ENCODE measurements around the gene LCE2B. TPM values are rescaled to one million over a fixed set of nuclear protein-coding genes. Genes with fewer than 3 reads are reported as not detected.

Gene LCE2B
- total RNA-seq, 1 donor from 2014 or later, result not detected

DNA sequence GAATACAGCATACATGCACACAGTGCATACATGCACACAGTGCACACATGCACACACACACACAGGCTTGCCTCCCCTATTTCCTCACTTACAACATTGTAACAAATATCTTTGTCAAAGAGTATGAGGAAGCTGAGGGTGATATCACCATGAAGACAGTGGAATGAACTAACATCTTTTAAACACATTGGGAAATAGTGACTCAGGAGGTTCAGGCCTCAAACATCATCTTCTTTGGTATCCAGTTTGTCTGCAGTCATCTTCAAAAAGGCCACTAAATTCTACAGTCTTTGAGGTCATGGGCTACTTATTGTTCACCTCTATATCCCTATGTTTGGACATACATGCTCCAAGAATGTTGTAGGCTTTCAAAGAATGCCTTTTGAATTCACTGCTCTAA lies 2.1 kb upstream of the LCE2B start:
- Mint-ChIP-seq H3K27ac (ENCODE audit: unreplicated experiment) (no peak overlapping the region), H3K27me3 (ENCODE audit: unreplicated experiment) (no peaks in the 10 kb centered on the region), H3K4me1 (ENCODE audit: unreplicated experiment) (no peaks in the 10 kb centered on the region), H3K9me3 (ENCODE audit: unreplicated experiment) (no peaks in the 10 kb centered on the region), H3K36me3 (ENCODE audit: low read depth, unreplicated experiment) (no peaks in the 10 kb centered on the region), H3K4me3 (ENCODE audit: unreplicated experiment) (no peak overlapping the region)
- TF ChIP-seq, protein P1, sequence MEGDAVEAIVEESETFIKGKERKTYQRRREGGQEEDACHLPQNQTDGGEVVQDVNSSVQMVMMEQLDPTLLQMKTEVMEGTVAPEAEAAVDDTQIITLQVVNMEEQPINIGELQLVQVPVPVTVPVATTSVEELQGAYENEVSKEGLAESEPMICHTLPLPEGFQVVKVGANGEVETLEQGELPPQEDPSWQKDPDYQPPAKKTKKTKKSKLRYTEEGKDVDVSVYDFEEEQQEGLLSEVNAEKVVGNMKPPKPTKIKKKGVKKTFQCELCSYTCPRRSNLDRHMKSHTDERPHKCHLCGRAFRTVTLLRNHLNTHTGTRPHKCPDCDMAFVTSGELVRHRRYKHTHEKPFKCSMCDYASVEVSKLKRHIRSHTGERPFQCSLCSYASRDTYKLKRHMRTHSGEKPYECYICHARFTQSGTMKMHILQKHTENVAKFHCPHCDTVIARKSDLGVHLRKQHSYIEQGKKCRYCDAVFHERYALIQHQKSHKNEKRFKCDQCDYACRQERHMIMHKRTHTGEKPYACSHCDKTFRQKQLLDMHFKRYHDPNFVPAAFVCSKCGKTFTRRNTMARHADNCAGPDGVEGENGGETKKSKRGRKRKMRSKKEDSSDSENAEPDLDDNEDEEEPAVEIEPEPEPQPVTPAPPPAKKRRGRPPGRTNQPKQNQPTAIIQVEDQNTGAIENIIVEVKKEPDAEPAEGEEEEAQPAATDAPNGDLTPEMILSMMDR (IDR thresholded peaks at IDR 0.05; ENCODE audit: unreplicated experiment), result no peak
- DNase-seq (ENCODE audit: low spot score), result no peak

DNA sequence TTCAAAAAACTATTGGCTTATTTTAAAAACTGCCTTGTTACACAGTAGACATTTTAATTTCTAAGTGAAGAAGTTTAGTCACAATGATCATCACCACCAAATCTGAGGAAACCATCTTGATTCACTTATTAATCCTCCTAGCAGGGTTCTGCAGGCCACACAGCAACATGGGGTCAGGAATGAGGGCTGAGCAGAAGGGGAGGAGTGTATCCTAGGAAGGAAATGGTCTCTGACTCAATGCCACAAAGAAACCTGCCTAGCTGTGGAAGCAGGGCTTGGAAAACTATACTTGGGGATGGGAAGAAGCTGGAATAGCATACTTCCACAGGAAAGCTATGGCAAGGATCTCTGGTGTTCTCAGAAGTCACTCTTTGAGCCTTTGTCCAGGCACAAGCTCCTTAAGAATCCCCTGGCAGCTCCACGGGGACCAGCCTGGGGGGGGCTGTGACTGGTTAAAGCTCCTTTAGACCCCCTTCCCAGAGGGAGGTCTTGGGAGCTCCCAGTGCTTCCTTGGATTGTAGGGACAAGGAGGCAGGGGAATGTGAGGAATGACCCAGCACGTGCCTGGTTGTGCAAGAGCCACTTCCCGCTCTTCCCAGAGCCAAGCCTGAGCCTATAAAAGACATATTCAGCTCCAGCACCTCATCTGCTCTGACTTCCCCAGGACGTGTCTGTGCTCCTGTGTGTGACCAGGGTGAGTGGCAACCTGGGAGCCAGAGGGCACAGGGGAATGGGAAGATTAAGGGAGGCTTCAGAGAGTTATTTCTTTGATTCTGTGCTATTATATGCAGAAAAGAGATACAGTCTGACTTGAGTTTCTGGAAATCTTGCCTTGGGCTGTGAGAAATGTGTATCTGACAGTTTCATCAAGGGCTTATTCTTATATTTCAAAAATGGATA lies 12.0 kb downstream of the LCE2B start, which contains the start of gene LCE2A:
LCE2A (plus strand) TSS at position 645 of the 900 bp plus-strand sequence. CDS start 557 bp downstream, outside the sequence.
- no peaks in the 10 kb centered on the region for H3K36me3 Mint-ChIP-seq (ENCODE audit: low read depth, unreplicated experiment)
- H3K9me3 Mint-ChIP-seq (ENCODE audit: unreplicated experiment), result no peaks in the 10 kb centered on the region
- DNase-seq (ENCODE audit: low spot score), result no peak
- H3K27me3 Mint-ChIP-seq (ENCODE audit: unreplicated experiment), result no peaks in the 10 kb centered on the region
- TF ChIP-seq, protein P1 (IDR thresholded peaks at IDR 0.05; ENCODE audit: unreplicated experiment), result no peak
- H3K27ac Mint-ChIP-seq (ENCODE audit: unreplicated experiment), result no peak within 1 kb of the TSS
- H3K4me1 Mint-ChIP-seq (ENCODE audit: unreplicated experiment), result no peaks in the 10 kb centered on the region
- no peak within 1 kb of the TSS for H3K4me3 Mint-ChIP-seq (ENCODE audit: unreplicated experiment)

DNA sequence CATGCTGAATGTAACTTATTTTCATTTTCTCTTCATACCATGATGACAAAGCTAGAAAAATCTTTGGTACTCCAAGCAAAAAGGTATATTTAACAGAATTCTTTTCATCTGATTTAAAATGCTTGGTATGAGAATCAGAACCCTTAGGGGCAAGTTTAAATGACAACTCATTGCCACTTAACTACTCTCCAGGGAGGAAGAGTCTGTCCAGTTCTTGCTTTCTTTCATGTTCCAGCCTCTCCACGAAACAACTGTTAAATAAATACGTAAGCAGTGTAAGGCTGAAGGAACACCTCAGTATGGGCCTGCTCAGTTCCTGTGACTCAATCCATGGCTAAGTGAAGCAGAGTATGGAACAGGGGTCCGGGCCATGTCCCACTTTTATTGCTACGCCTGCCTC lies 13.8 kb downstream of the LCE2B start:
- no peak for DNase-seq (ENCODE audit: low spot score)
- no peaks in the 10 kb centered on the region for H3K4me1 Mint-ChIP-seq (ENCODE audit: unreplicated experiment)
- TF ChIP-seq, protein P1 (IDR thresholded peaks at IDR 0.05; ENCODE audit: unreplicated experiment), result no peak
- H3K27me3 Mint-ChIP-seq (ENCODE audit: unreplicated experiment), result no peaks in the 10 kb centered on the region
- no peaks in the 10 kb centered on the region for H3K9me3 Mint-ChIP-seq (ENCODE audit: unreplicated experiment)
- no peaks in the 10 kb centered on the region for H3K36me3 Mint-ChIP-seq (ENCODE audit: low read depth, unreplicated experiment)
- H3K4me3 Mint-ChIP-seq (ENCODE audit: unreplicated experiment), result no peak overlapping the region
- H3K27ac Mint-ChIP-seq (ENCODE audit: unreplicated experiment), result no peak overlapping the region

DNA sequence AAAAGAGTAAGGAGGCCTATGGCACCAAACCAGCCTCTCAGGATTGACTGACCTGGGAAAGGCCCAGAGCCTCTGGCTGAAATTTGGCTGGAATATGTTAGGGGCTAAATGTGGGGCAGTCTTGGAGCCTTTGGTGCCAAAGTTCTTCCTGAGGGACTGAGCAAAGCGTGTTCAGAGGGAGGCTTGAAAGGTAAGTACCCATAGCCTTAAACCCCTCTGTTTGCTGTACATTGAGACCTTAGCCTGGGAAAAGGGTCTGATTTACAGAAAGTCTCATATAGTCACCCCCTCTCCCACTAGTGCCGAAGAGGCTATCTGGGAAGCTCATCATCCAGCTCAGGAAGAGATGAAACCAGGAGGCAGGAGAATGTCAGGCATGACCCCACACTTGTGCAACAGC lies 21.9 kb downstream of the LCE2B start, which contains the start of gene LCE4A:
LCE4A (plus strand) TSS at position 301 of the 400 bp plus-strand sequence. CDS start 916 bp downstream, outside the sequence.
- TF ChIP-seq, protein P1 (IDR thresholded peaks at IDR 0.05; ENCODE audit: unreplicated experiment), result no peak
- no peaks in the 10 kb centered on the region for H3K9me3 Mint-ChIP-seq (ENCODE audit: unreplicated experiment)
- no peaks in the 10 kb centered on the region for H3K36me3 Mint-ChIP-seq (ENCODE audit: low read depth, unreplicated experiment)

DNA sequence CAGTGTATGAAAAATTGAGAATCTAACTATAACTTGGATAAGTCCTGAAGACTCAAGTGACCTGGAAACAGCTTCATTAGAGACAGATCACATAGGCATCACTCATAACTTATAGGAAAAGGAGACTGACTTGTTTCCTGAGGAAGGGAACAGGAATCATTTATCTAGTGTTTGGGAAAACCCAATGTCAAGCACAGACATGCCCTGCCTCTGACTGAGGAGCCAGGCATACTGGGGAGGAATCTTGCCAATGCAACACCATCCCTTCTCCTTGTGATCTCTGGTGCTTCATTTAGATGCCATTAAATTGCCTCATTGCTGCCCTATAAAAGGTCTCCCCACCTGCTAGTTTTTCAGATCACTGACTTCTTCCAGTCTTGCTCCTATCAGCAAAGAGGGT lies 32.3 kb downstream of the LCE2B start:
- Mint-ChIP-seq H3K27ac (ENCODE audit: unreplicated experiment) (no peak overlapping the region), H3K36me3 (ENCODE audit: low read depth, unreplicated experiment) (no peaks in the 10 kb centered on the region), H3K9me3 (ENCODE audit: unreplicated experiment) (no peaks in the 10 kb centered on the region), H3K4me3 (ENCODE audit: unreplicated experiment) (no peak overlapping the region), H3K27me3 (ENCODE audit: unreplicated experiment) (no peaks in the 10 kb centered on the region), H3K4me1 (ENCODE audit: unreplicated experiment) (no peaks in the 10 kb centered on the region)
- TF ChIP-seq, protein P1 (IDR thresholded peaks at IDR 0.05; ENCODE audit: unreplicated experiment), result no peak
- DNase-seq (ENCODE audit: low spot score), result no peak

More for the DNA sequence above, 21.9 kb downstream of the LCE2B start, which contains the start of gene LCE4A:
- H3K27me3 Mint-ChIP-seq (ENCODE audit: unreplicated experiment), result peaks cover 1% of the 10 kb centered on the region
- H3K4me1 Mint-ChIP-seq (ENCODE audit: unreplicated experiment), result no peaks in the 10 kb centered on the region
- H3K4me3 Mint-ChIP-seq (ENCODE audit: unreplicated experiment), result no peak within 1 kb of the TSS
- DNase-seq (ENCODE audit: low spot score), result no peak
- H3K27ac Mint-ChIP-seq (ENCODE audit: unreplicated experiment), result no peak within 1 kb of the TSS

All from endothelial cell (in vitro differentiated cells).